MCF 10A (cell line): Measurements from ENCODE around the gene RUSC2. TPM values are rescaled to one million over a fixed set of nuclear protein-coding genes. Genes with fewer than 3 reads are reported as not detected.

Source experiments
- BruUV-seq: library from RNA; stranded (reverse); fragments of 400-500 nt; replicated peaks from 2 replicates; lab custom pipeline; 2021; lab: Mats Ljungman, UMichigan
- CTCF ChIA-PET: fragments of 300-600 bp; sonication (Branson Sonifier 250); formaldehyde crosslinking; extraction: SDS; loops from one replicate; lab custom pipeline; 2021; ENCODE audit warnings: antibody characterized with exemption, inconsistent platforms; lab: Yijun Ruan, JAX
- POLR2A ChIA-PET: fragments of 300-600, 350-650 bp; sonication (Branson Sonifier 250); formaldehyde crosslinking; extraction: SDS; loops from one replicate; lab custom pipeline; 2020; ENCODE audit warnings: antibody characterized with exemption, inconsistent platforms; lab: Yijun Ruan, JAX
- DNase-seq: peaks from one replicate; pipeline ENCODE4 v3.0.0-alpha.2; 2018; ENCODE audit not compliant: unreplicated experiment
- H3K27ac Mint-ChIP-seq: one replicate; pipeline ENCODE4 v1.8.0; 2022; ENCODE audit warnings: mild to moderate bottlenecking, low read depth, mixed read lengths; ENCODE audit not compliant: unreplicated experiment
- H3K27me3 Mint-ChIP-seq: one replicate; pipeline ENCODE4 v1.8.0; 2022; ENCODE audit warnings: mixed read lengths; ENCODE audit not compliant: insufficient read depth, unreplicated experiment
- H3K36me3 Mint-ChIP-seq: one replicate; pipeline ENCODE4 v1.8.0; 2022; ENCODE audit warnings: mild to moderate bottlenecking, moderate library complexity, mixed read lengths; ENCODE audit not compliant: insufficient read depth, unreplicated experiment
- H3K4me1 Mint-ChIP-seq: one replicate; pipeline ENCODE4 v1.8.0; 2022; ENCODE audit warnings: mixed read lengths; ENCODE audit not compliant: insufficient read depth, unreplicated experiment
- H3K4me3 Mint-ChIP-seq: one replicate; pipeline ENCODE4 v1.8.0; 2022; ENCODE audit warnings: mild to moderate bottlenecking, moderate library complexity, mixed read lengths; ENCODE audit not compliant: unreplicated experiment
- H3K9me3 Mint-ChIP-seq: one replicate; pipeline ENCODE4 v1.8.0; 2022; ENCODE audit warnings: mixed read lengths; ENCODE audit not compliant: unreplicated experiment
- CTCF ChIP-seq: fragments of 200-600 bp; IDR thresholded peaks from one replicate; pipeline ENCODE4 v1.8.0; 2022; ENCODE audit warnings: antibody characterized with exemption, mild to moderate bottlenecking; ENCODE audit not compliant: unreplicated experiment
- intact Hi-C: fragments of 100-400 bp; cut with micrococcal nuclease; formaldehyde crosslinking; loops from 2 replicates; pipeline ENCODE4 v1.14.1; 2022
- total RNA-seq: library from RNA; stranded (reverse); gene quantifications from 2 replicates; pipeline ENCODE4 v1.2.3, GENCODE V29; 2022

Gene RUSC2
- total RNA-seq, 1 experiment from 2014 or later: 30.5 TPM

- no peak for DNase-seq
- TF ChIP-seq CTCF: no peak
- Mint-ChIP-seq H3K9me3 (no peaks in the 10 kb centered on the region), H3K4me1 (peaks cover 56% of the 10 kb centered on the region), H3K27me3 (no peaks in the 10 kb centered on the region), H3K36me3 (no peaks in the 10 kb centered on the region), H3K4me3 (no peak overlapping the region), H3K27ac (peak overlapping the region; percentile 89)
- intact Hi-C loops: no loop called here
- POLR2A ChIA-PET: interaction anchor here (0.6 to 6.2 kb wide), 12 partner anchors 11 to 298 kb away, joined by 3 to 33 read pairs (median 4); partner anchors contain the start of gene RUSC2
- no TSS peak for BruUV-seq
- CTCF ChIA-PET: interaction anchor here (0.7 to 3.6 kb wide), 5 partner anchors 12 to 426 kb away, joined by 3 to 19 read pairs (median 4); no protein-coding TSS in a partner anchor
These were observed 27.2 kb downstream of the RUSC2 start for GRCh38 chr9:35517131-35517530.

GRCh38 chr9:35517552-35518224, 27.8 kb downstream of the RUSC2 start:
- POLR2A ChIA-PET: interaction anchor here (0.6 to 6.2 kb wide), 17 partner anchors 11 to 446 kb away, joined by 3 to 33 read pairs (median 3); partner anchors contain the start of genes RUSC2 and TESK1
- DNase-seq: no peak
- H3K36me3 Mint-ChIP-seq: no peaks in the 10 kb centered on the region
- H3K27ac Mint-ChIP-seq: peak overlapping the region; percentile 89
- no peaks in the 10 kb centered on the region for H3K9me3 Mint-ChIP-seq
- CTCF ChIA-PET: interaction anchor here (0.6 to 3.6 kb wide), 7 partner anchors 12 to 402 kb away, joined by 3 to 19 read pairs (median 4); partner anchors contain the start of gene RUSC2
- BruUV-seq: TSS peak; percentile 93
- peaks cover 53% of the 10 kb centered on the region for H3K4me1 Mint-ChIP-seq
- H3K4me3 Mint-ChIP-seq: no peak overlapping the region
- no peak for TF ChIP-seq CTCF
- no peaks in the 10 kb centered on the region for H3K27me3 Mint-ChIP-seq
- intact Hi-C loops: no loop called here

GRCh38 chr9:35518225-35518821, 28.4 kb downstream of the RUSC2 start:
- H3K36me3 Mint-ChIP-seq: no peaks in the 10 kb centered on the region
- intact Hi-C loops: no loop called here
- no TSS peak for BruUV-seq
- ChIA-PET POLR2A (interaction anchor here (0.6 to 6.2 kb wide), 16 partner anchors 9 to 600 kb away, joined by 3 to 33 read pairs (median 4); partner anchors contain the start of genes RUSC2 and TESK1), CTCF (interaction anchor here (0.5 to 3.6 kb wide), 9 partner anchors 10 to 402 kb away, joined by 3 to 19 read pairs (median 4); partner anchors contain the start of gene RUSC2)
- H3K9me3 Mint-ChIP-seq: no peaks in the 10 kb centered on the region
- H3K27me3 Mint-ChIP-seq: no peaks in the 10 kb centered on the region
- H3K4me3 Mint-ChIP-seq: peak overlapping the region; percentile 25
- no peak for TF ChIP-seq CTCF
- peak; percentile 64 for DNase-seq
- H3K4me1 Mint-ChIP-seq: peaks cover 48% of the 10 kb centered on the region
- peak overlapping the region; percentile 89 for H3K27ac Mint-ChIP-seq
